Activated B cell treated with CpG ODN at 0.5 μM for 24 hours (primary cell): ENCODE data around the gene CMIP. TPM values are rescaled to one million over a fixed set of nuclear protein-coding genes. Genes with fewer than 3 reads are reported as not detected.

ENCODE experiments used
- ATAC-seq: fragments of 200-7000 bp; cut with Tn5 transposase; one replicate; pipeline ENCODE4 v1.10.0; 2021; ENCODE audit warnings: low read depth, mild to moderate bottlenecking, moderate library complexity
- CTCF ChIA-PET: fragments of 350-600 bp; sonication (Branson Sonifier 250); formaldehyde crosslinking; loops from one replicate; lab custom pipeline; 2021; ENCODE audit warnings: antibody characterized with exemption; lab: Charles Lee
- POLR2A ChIA-PET: fragments of 350-600 bp; sonication (Branson Sonifier 250); formaldehyde crosslinking; loops from one replicate; lab custom pipeline; 2021; ENCODE audit warnings: antibody characterized with exemption; lab: Charles Lee
- DNase-seq: peaks from one replicate; pipeline ENCODE4 v3.0.0; 2022
- H3K27ac Mint-ChIP-seq: one replicate; pipeline ENCODE4 v1.8.0; 2020; ENCODE audit warnings: mixed read lengths
- H3K27me3 Mint-ChIP-seq: one replicate; pipeline ENCODE4 v1.8.0; 2021; ENCODE audit warnings: mixed read lengths
- H3K36me3 Mint-ChIP-seq: one replicate; pipeline ENCODE4 v1.8.0; 2021; ENCODE audit warnings: low read depth, mixed read lengths
- H3K4me1 Mint-ChIP-seq: one replicate; pipeline ENCODE4 v1.8.0; 2021; ENCODE audit warnings: mixed read lengths
- H3K4me3 Mint-ChIP-seq: one replicate; pipeline ENCODE4 v1.8.0; 2020; ENCODE audit warnings: mild to moderate bottlenecking, mixed read lengths
- H3K9me3 Mint-ChIP-seq: one replicate; pipeline ENCODE4 v1.8.0; 2020; ENCODE audit warnings: mixed read lengths
- CTCF ChIP-seq: fragments of 200-600 bp; IDR thresholded peaks from one replicate; pipeline ENCODE4 v1.8.0; 2022; ENCODE audit warnings: antibody characterized with exemption, mild to moderate bottlenecking
- intact Hi-C: fragments of 100-400 bp; cut with micrococcal nuclease; formaldehyde crosslinking; loops from one replicate; pipeline ENCODE4 v1.15.1; 2024
- total RNA-seq: library from RNA; stranded (reverse); gene quantifications from 2 replicates; pipeline ENCODE4 v1.2.3, GENCODE V29; 2022

The CMIP gene
- total RNA-seq, 1 donor from 2014 or later: 76.3 TPM

DNA sequence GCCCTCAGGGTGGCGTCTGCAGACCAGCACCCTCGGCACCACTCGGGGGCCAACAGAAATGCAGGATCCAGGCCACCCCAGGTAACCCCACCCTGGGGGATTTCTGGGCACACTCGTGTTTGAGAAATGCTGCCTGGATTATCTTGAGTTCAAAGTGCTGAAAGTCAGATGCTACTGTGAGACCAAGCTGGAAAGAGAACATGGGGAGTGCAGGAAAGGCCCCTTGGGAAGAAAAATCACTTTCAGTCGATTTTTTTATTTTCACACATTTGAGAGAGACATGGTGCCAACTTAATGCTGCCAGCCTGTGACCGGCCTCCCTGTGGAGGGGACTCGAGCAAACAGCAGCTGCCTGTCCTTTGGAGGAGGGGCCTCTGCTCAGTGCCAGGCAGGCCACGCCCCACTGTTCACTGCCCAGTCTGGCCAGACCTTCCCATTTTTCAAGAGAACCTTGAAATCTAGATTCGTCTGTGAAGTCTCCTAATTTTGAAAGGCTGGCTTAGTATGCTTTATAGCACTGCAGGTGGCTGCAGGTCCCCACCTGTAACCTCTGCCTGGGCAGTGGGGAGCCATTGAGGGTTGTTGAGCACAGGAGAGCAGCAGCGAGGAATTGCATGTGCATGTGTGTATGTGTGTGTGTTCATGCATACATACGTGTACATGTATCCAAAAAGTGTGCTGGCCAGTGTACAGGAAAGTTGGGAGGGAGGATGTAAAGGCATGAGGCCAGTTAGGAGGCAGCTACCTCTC lies 263.8 kb downstream of the CMIP start:
- Mint-ChIP-seq H3K4me1 (no peaks in the 10 kb centered on the region), H3K4me3 (no peak overlapping the region), H3K27me3 (no peaks in the 10 kb centered on the region), H3K27ac (no peak overlapping the region), H3K36me3 (peaks cover 52% of the 10 kb centered on the region), H3K9me3 (no peaks in the 10 kb centered on the region)
- ATAC-seq (no peak), DNase-seq (no peak)
- TF ChIP-seq CTCF: no peak
- ChIA-PET POLR2A (no interaction called here), CTCF (no interaction called here)
- intact Hi-C loops: no loop called here

DNA sequence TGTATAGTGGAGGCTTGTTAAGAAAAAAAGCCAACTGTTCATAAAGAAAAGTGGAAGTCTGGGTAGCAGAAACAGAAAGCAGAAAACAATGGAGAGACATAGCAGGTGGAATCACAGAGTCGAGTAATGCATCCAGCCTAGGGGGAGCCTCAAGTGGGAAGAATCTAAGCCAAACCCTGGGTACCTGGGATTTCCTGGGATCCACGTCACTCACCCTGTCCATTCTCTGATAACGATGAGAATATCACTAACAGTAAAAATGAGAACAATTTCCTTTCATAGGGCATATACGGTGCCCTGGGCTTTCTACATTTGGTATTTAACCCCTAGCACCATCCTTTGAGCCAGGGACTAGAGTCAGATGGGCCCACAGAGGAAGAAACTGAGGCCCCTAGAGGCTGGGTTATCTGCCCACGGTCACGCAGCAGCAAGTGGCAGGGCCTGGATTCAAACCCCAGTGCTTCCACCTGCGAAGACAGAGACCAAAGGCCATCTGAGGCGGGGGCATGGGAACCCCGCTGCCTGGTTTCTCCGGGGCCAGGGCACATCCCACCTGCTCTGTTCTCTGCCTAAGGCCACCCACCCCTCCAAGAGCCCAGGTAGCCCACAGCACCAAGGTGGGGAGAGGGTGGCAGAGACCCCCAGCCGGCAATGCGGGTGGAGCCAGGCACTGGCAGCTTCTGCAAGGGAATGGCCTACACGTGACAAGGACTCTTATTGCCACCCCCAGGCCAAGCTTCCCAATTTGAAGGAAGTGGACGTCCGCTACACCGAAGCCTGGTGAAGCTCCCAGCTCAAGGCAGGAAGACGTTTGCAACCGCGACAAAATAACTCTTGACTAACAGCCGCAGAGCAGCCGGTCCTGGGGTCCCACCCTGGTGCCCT lies 264.6 kb downstream of the CMIP start:
- DNase-seq: no peak
- Mint-ChIP-seq H3K9me3 (no peaks in the 10 kb centered on the region), H3K4me1 (peaks cover 3% of the 10 kb centered on the region), H3K27me3 (no peaks in the 10 kb centered on the region), H3K4me3 (no peak overlapping the region), H3K36me3 (peaks cover 52% of the 10 kb centered on the region), H3K27ac (no peak overlapping the region)
- ChIA-PET POLR2A (no interaction called here), CTCF (no interaction called here)
- no peak for TF ChIP-seq CTCF
- ATAC-seq: no peak
- intact Hi-C loops: no loop called here

GRCh38 chr16:81710044-81710443 lies 265.4 kb downstream of the CMIP start:
- DNase-seq (no peak), ATAC-seq (no peak)
- Mint-ChIP-seq H3K27me3 (no peaks in the 10 kb centered on the region), H3K36me3 (peaks cover 50% of the 10 kb centered on the region), H3K27ac (no peak overlapping the region), H3K4me1 (peaks cover 11% of the 10 kb centered on the region), H3K9me3 (no peaks in the 10 kb centered on the region), H3K4me3 (no peak overlapping the region)
- ChIA-PET CTCF (no interaction called here), POLR2A (no interaction called here)
- no peak for TF ChIP-seq CTCF
- intact Hi-C loops: no loop called here

GRCh38 chr16:81710596-81710995 lies 266.0 kb downstream of the CMIP start:
- H3K9me3 Mint-ChIP-seq: no peaks in the 10 kb centered on the region
- CTCF ChIA-PET: no interaction called here

More at GRCh38 chr16:81710596-81710995, 266.0 kb downstream of the CMIP start:
- intact Hi-C loops: no loop called here
- H3K36me3 Mint-ChIP-seq: peaks cover 44% of the 10 kb centered on the region
- no peak overlapping the region for H3K4me3 Mint-ChIP-seq
- no peak overlapping the region for H3K27ac Mint-ChIP-seq
- DNase-seq (no peak), ATAC-seq (no peak)
- POLR2A ChIA-PET: no interaction called here
- no peaks in the 10 kb centered on the region for H3K27me3 Mint-ChIP-seq
- TF ChIP-seq CTCF: no peak
- H3K4me1 Mint-ChIP-seq: peaks cover 16% of the 10 kb centered on the region
